ENCODE measurements around the gene ANGEL1. TPM values are rescaled to one million over a fixed set of nuclear protein-coding genes. Genes with fewer than 3 reads are reported as not detected.

The ANGEL1 gene
- polyA plus RNA-seq, 3 donors = 8.1 to 10.4 (median 8.5) TPM

GRCh38 chr14:76741074-76741473 lies 71.6 kb downstream of the ANGEL1 start:
- peaks cover 15 to 33% (median 26%) of the 10 kb centered on the region in 7 donors for H3K9me3 Mint-ChIP-seq
- Histone ChIP-seq H3K36me3 (replicated peaks in 1 of 2; ENCODE audit: control insufficient read depth in 1 of 2, insufficient read depth in 2 of 2, low read length in 2 of 2) (no peaks in the 10 kb centered on the region), H3K27ac (ENCODE audit: low read depth in 1 of 2, low read length in 2 of 2) (no peak overlapping the region), H3K27me3 (ENCODE audit: control insufficient read depth in 2 of 2, insufficient read depth in 2 of 2, low read length in 2 of 2) (no peaks in the 10 kb centered on the region), H3K9ac (ENCODE audit: insufficient read depth, low read length, poor library complexity, severe bottlenecking) (no peak overlapping the region), H4K20me1 (ENCODE audit: insufficient read depth, low read length) (no peaks in the 10 kb centered on the region), H3K9me3 (replicated peaks in 1 of 2; ENCODE audit: control insufficient read depth in 1 of 2, insufficient read depth in 1 of 2, low read length in 2 of 2) (peaks cover 6 to 9% of the 10 kb centered on the region in 2 donors), H3K4me2 (replicated peaks; ENCODE audit: extremely low read depth, low read length, poor library complexity, severe bottlenecking) (no peak overlapping the region), H3K4me1 (ENCODE audit: control insufficient read depth in 1 of 2, insufficient read depth in 2 of 2, low read length in 2 of 2) (peaks cover 9 to 11% of the 10 kb centered on the region in 2 donors), H3K79me2 (ENCODE audit: insufficient read depth, low read length) (no peaks in the 10 kb centered on the region), H3K4me3 (replicated peaks in 1 of 3; ENCODE audit: low read depth in 2 of 3, low read length in 3 of 3) (no peak overlapping the region), H2AFZ (ENCODE audit: insufficient read depth, low read depth, low read length, poor library complexity, severe bottlenecking) (no peak overlapping the region)
- H3K27ac Mint-ChIP-seq = no peak overlapping the region
- no CpG with 5 or more reads among the region's 1 CpG for WGBS (ENCODE audit: insufficient coverage)
- H3K4me3 Mint-ChIP-seq = no peak overlapping the region
- H3K36me3 Mint-ChIP-seq = peaks cover 0 to 2% of the 10 kb centered on the region in 2 donors
- no peak for DNase-seq
- peaks cover 0 to 5% (median 0%) of the 10 kb centered on the region in 3 donors for H3K27me3 Mint-ChIP-seq (ENCODE audit: low read depth in 3 of 3)
- intact Hi-C loops (cut with micrococcal nuclease) = no loop called here
- no peak for TF ChIP-seq CTCF (IDR thresholded peaks at IDR 0.05)
- peaks cover 16% of the 10 kb centered on the region for H3K4me1 Mint-ChIP-seq

Other genes starting within 250 kb of the ANGEL1 start
- gene VASH1, start 51.4 kb downstream of the ANGEL1 start, polyA plus RNA-seq = 10 to 100 TPM in 1 of 3 donors, 1 to 10 TPM in 2; 2.5 to 10.5 (median 3.3) TPM
- under 1 TPM in 1 of 3 donors, not detected in 2; 0.24 TPM for gene LRRC74A, start 13.5 kb upstream of the ANGEL1 start, polyA plus RNA-seq
- gene IRF2BPL, start 215.8 kb upstream of the ANGEL1 start, polyA plus RNA-seq = 10 to 100 TPM in 1 of 3 donors, 1 to 10 TPM in 2; 1.4 to 17.9 (median 1.9) TPM